Dermis lymphatic vessel endothelial cell (primary cell): ENCODE results near the gene AIM2. TPM values are rescaled to one million over a fixed set of nuclear protein-coding genes. Genes with fewer than 3 reads are reported as not detected.

ENCODE experiments used
- total RNA-seq: library from RNA; depleted of rRNA; stranded (reverse); fragments of >200 nt; gene quantifications from 2 replicates; pipeline ENCODE4 v1.2.1, GENCODE V29; 2014

The AIM2 gene, protein sequence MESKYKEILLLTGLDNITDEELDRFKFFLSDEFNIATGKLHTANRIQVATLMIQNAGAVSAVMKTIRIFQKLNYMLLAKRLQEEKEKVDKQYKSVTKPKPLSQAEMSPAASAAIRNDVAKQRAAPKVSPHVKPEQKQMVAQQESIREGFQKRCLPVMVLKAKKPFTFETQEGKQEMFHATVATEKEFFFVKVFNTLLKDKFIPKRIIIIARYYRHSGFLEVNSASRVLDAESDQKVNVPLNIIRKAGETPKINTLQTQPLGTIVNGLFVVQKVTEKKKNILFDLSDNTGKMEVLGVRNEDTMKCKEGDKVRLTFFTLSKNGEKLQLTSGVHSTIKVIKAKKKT
- not detected in 2 replicates for total RNA-seq

DNA sequence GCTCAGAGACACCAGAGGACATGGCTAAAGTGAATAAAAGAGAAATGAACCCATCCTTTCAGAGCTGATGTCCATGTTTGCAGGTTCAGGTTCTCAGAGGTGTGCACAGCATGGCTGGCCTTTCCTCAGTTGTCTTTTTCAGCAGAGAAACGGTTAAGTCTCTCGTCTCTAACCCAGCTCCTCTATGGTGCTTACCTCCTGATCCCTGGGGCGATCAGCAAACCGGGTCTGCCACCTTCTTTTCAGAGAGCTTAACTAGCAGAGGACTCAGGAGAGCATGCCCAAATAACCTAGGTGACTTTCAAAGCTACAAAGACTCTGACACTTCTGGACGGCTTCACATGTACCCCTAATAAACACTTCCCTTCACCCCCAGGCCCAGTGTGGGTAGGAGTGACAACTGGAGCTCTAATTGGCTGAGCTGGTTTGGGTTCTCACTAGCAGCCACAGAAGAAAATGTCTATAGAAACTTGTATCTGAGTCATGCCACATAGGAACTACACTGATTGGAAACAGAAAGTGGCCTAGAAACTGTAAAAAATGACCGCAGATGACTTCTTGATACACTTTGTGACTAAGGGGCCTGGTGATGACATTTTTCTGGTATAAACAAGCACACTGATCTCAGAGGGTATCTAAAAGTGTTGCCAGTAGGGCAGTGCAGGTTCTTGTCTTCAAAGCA is at the start of gene AIM2:
AIM2 (minus strand) TSS at position 329 of the 682 bp plus-strand sequence. CDS start 3,267 bp downstream, outside the sequence.

Other genes starting within 250 kb of the AIM2 start
- not detected in 2 replicates for gene MNDA, start 245.4 kb downstream of the AIM2 start, total RNA-seq
- gene PYHIN1, start 145.2 kb downstream of the AIM2 start, total RNA-seq = not detected in 2 replicates
- 42.6 and 46.7 TPM in 2 replicates for gene IFI16, start 66.9 kb downstream of the AIM2 start, total RNA-seq
- gene CADM3, start 94.8 kb upstream of the AIM2 start, total RNA-seq = 0.11 TPM in 1 of 2 replicates, not detected in the other
- not detected in 2 replicates for gene ACKR1, start 128.1 kb upstream of the AIM2 start, total RNA-seq
- not detected in 2 replicates for gene FCER1A, start 225.6 kb upstream of the AIM2 start, total RNA-seq